CD4-positive, alpha-beta T cell treated with Interleukin-10 for 1 hour (primary cell): ENCODE measurements around the gene FAIM2.

ENCODE experiments used
- DNase-seq: peaks from one replicate; pipeline ENCODE4 v3.0.0-alpha.2; 2020

Gene FAIM2

DNA sequence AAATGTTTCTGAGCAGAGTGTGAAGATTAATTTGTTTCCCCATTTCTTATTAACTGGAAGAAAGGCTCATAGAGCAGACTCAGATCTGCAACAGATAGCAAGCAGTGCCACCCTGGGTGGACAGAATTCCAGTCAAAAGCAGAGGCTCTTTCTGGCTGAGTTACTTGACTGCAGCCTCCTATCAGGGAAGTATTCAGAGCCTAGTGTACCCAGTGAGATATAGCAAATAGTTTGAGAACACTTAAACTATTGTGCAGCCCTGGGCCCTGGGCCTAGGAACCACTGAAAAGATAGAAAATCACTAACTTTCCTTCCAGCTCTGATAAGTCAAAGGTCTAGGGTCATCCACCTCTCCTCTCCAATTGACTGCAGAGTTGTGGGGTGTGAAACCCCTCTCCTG lies 35.6 kb upstream of the FAIM2 start:
- DNase-seq, result no peak

DNA sequence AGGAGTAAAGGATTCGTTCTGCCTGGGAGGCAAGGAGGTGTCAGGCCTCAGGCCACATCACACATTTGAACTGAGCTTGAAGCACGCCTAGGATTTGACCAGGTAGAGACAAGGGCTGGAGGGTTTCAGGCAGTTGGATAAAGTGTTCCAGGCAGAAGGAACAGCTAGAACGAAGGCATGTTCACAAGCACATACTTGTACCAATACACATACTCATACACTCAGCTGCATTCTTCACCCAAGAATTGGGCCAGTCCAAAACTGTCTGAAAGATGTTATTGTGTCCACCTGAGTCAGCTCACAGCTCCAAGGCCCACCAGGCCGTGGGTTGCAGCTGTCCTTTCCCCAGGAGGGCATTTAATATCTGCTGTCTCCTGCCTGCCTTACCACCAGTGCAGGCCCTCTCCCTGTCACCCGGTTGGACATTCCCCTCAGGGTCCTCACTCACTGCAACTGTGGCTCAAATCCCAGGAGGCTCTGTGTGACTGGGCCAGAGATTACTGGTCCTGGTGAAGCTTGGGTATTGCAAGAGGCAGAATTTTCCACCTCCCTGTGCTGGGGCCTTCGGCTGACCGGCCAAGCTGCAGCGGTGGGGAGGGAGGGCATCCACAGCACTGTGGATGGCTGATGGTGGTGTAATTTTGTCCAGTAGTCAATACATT lies 34.1 kb upstream of the FAIM2 start:
- no peak for DNase-seq

DNA sequence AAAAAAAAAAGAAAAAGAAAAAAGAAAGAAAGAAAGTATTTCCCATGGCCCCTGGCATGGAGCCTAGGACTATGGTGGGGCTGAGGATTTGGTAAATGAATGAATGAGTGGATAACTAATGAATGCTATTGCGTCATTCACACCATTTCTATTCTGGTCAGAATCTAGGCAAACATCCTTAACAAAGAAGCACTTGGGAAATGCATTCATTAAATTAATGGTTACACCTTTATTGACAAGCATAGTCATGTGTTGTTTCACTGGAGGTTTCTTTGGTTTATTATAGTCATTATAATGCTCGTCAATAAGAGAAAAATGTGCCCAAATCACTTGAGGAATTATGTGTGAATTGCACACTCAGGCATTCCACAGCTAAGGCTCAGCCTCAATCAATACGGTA lies 33.2 kb upstream of the FAIM2 start:
- no peak for DNase-seq

DNA sequence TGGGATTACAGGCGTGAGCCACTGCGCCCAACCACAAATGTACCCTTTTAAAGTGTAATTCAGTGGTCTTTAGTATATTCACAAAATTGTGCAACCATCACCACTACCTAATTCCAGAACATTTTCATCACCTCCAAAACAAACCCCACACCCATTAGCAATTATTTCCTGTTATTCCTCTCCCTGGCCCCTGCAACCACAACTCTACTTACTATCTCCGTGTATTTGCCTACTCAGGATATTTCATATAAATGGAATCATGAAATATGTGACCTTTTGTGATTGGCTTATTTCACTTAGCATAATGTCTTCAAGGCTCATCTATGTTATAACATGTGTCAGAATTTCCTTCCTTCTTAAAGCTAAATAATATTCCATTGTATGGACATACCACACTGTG lies 30.8 kb upstream of the FAIM2 start:
- DNase-seq, result no peak

DNA sequence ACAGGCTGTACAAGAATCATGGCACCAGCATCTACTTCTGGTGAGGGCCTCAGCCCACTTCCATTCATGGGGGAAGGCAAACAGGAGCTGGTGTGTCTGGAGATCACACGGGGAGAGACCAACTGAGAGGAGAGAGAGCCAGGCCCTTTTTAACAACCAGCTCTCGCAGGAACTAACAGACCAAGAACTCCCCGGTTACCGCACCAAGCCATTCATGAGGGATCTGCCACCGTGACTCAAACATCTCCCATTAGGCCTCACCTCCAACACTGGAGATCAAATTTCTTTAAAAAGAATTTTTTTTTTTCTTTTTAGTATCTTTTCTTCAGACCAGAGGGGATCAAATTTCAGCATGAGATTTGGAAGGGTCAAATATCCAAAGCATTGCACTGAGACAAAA lies 30.1 kb upstream of the FAIM2 start:
- DNase-seq, result no peak

DNA sequence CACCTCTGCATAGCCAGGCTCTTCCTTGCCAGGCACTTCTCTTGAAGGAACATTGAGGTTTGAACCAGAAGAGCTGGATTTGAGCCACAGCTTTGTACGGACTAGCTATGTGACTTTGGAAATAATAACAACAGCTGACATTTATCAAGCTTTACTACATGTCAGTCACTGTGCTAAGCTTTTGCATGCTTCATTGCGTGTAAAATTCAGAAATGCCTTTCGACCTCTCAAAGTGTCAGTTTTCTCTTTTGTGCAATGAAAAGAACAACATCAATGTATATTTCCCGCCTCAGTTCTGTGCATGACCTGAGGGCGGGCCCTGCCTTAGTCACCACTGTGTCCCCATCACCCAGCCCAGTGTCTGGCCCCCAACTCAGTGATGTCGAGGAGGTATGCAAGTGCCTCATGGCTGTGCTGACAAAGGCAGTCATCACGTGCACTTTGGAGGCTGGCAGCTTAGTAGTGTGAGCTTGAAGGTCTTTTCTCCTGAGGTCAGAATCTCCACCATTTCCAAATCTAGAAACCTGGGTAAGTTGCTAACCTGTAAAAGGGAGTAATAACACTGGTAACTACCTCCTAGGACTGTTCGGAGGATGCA lies 28.9 kb upstream of the FAIM2 start:
- DNase-seq, result no peak

DNA sequence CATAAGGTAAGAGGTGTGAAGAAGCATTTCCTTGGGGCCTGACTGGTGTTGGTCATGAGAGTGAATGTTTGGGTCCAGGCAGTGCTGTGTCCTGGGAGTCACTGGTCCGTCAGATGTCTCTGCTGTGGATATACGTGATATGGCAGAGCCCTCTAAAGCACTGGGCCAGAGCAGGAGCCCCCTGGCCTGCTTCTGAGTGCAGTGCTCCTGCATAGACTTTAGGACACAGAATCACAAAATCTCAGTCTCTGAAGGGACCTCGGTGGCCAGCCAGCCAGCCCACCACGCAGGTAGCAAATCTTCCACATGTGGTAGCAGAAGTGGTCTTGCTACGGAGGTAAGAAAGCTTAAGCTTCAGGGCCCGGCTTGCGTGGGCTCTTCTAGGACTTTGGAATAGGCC lies 28.3 kb upstream of the FAIM2 start:
- no peak for DNase-seq

DNA sequence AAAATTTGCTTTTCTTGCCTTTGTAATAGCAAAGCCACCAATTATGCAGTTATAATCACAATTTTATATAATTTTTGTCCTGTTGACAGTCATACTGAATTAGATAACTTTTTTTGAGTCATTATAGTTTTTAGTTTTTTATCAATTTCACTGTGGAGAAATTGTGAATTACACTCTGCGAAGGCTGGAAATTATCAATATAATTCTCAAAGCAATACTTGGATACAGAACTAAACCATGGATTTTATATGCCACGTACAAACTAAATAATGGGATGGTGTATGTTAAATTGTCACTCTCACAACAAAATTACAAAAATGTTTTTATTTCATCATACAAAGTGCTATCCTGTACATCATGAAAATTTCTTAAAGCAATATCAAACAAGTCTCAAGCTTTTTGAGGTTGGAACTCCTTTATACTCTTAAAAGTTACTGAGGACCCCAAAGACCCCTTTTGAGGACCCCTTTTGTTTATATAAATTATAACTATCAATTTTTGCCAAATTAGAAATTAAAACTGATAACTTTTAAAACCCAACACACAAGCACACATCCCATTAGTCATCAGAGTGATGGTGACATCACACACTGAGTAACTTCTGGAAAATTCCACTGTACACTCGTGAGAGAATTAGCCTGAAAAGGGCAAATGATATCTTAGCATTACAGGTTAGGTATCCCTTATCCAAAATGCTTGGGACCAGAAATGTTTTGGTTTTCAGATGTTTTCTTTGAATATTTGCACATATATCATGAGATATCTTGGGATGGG lies 27.0 kb upstream of the FAIM2 start:
- DNase-seq, result no peak

DNA sequence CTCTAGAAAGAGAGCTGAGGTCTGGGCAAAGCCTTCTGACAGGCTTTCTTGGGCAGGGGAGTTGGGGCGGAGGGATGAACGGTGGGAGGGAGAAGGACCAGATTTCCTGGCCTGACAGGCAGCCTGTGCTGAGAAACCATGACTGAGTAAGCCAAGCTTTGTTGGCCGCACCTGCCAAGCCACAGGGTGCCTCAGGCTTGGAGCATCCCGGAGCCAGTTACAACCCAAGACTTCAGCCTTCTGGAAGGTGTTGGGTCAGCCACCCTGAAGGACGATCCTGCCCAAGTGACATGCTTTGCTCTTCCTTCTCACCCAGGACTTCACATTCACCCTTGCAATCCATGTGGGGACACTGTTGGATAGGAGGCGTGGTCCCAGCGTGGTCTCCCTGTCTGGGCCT lies 25.9 kb upstream of the FAIM2 start:
- no peak for DNase-seq

DNA sequence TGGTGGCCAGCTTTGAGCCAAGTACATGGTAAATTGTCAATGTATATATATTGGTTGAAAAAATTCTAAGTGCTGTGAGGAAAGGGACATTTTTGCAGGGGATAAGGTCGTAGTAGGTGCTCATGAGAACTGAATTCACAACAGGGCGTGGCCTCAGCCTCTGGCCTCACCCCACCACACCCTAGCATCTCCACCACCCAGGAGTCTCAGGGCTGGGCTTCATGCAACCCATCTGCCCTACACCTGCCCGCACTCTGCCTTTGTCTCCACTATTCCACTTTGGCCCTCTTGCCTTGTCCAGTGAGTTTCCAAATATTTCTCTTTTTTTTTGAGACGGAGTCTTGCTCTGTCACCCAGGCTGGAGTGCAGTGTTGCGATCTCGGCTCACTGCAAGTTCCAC lies 24.8 kb upstream of the FAIM2 start:
- DNase-seq, result no peak

DNA sequence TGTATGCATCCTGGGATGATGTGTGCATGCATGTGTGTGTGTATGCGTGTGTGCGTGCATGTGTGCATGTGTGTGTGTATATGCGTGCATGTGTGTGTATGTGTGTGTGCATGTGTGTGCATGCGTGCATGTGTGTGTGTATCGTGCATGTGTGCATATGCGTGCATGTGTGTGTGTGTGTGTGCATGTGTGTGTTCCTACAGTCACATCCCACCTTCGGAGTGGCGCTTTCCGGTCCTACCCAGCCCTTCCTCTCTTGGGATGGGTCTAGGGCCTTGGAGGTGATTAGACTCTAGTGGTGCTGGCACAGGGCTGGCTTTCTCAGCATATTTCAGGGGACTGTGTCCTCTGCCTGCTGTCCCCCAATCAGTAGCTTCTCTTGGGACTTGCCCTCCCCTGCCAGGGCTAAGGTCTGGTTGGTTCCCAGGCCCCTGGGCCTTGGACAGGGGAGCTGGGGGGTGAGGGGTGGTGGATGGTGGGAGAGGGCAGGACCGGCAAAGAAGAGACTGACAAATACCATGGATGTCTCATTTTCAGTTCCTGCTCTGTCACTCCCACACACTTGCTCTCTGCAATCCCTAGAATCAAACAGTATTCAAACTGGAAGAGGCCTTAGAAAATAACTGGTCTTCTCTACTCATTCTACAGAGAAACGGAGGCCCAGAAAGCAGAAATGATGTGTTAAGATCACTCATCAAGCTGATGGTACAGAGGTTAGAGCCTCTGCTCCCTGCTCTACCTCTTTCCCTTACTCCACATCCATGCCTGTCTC lies 21.9 kb upstream of the FAIM2 start:
- no peak for DNase-seq

DNA sequence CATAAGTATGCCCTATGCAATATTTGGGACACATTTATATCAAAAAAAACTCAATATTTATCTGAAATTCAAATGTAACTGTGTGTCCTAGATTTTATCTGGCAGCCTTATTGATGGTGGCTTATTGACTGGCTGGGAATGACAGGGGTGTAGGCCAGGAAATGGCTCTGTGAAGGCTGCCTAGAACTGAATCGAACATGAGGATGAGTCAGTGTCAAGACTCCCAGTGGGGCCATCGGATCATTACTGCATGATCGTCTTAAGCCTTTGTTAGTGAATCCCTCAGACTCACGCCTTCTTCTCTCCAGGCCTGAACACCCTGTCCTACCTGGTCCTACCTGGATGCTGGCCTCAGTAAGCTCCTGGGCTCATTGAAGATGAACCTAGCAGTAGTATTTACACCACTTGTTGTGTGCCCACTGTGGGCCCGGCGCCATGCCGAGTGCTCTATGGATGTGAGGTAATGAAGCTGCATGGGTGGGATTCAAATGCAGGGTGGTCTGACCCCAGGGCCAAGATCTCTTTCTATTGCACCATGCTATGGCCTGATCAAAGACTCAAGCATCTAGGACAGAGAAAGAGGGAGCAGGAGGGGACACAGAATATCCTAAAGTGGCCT lies 21.0 kb upstream of the FAIM2 start:
- DNase-seq, result no peak

DNA sequence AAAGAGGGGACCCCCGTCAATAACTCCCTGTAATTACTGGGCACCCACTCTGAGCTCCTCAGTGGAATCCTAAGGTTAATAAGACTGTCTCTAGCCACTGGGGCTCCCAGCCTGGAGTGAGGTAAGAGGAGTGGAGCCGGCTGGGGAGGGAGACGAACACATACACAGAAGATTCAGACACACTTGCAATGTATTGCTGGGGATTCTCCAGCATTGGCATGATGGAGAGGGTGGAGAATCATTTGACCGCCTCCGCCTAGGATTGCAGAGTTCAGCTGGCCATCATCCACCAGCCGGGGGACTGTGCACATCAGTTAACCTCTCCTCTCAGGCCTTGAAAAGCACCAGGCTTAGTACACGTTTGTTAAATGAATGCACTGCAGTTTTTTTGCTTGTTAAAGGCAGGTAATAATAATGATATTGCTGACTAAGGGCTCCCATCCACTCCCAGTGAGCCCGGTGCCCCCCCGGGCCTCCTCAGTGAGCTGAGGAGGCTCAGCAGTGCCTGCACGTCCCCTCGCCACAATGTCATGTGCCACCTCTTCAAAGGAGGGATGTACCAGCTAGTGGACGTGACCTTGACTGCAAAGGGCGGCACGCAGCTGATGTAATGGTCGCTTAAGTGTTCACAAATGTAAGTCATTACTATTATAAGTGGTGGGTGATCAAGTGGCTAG lies 20.3 kb upstream of the FAIM2 start:
- DNase-seq, result no peak

DNA sequence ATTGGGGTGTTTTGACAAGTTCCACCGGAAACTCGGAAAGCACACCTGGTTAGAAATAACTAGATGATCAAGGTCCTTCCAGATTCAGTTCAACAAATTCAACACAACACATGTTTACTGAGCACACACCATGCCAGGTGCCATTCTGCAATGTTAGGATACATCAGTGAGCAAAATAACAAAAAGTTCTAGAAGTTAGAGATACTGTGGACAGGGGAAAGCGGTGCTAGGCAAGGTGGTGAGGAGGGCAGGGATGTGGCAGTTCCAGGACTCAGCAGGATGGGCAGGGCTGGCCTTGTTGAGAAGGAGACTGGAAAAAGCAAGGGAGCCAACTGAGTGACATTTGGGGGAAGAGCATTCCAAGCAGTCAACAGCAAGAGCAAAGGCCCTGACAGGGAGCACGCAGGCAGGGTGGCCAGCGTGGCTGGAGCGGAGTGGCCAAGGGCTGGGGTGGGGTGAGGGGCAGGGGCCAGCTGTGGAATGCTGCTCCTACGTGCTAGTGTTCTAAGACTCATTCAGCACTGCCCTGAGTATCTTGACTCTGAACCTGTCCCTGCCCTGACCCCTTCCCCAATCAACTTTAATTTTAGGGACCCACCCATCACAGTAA lies 19.4 kb upstream of the FAIM2 start:
- DNase-seq, result no peak

DNA sequence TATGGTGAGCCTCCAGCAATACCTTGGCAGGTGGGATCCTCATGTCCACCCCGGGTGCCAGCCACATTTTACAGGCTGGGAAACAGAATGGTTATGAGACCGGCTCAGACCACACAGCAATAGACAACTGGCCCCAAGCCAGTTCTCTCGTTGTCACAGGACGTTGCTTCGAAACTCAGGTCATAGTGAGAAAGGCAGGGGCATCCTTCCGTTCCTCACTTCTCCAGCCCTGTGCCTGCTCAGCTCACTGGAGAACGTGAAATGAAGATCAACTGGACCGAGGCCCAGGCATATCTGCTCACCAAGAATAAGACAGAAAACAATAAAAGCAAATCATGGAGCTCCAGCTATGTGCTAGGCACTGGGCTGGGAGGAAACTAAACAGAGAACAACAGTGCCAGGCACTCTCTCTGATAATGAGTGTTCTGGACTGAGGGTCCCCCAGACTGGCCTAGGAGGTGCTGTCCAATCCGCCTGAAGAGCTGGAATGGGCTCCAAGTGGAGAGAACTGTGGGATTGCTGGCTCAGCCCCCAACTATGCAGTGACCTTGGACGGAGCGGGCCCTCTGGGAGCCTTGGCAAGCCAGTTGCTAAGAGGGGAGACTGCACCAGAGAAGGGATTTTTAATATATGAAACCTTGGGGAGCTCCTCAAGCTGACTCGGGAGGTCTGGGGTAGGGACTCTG lies 18.8 kb upstream of the FAIM2 start:
- no peak for DNase-seq

DNA sequence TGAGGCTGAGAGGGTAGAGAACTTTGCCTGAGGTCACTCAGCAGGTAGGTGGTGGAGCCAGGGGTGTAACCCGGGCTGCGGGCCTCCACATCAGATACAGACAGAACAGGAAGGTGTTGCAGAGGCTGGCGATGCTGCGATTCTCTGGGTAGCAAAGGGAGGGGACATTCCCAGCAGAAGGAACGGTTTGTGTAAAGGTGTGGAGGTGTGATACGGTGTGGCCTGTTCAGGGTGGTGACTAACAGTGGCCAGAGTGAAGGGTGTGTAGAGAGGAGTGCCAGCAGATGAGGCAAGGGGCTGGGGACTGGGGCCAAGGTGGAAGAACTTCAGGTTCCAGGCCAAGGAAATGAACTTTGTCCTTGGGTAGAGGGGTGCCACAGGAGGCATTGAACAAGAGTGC lies 18.2 kb upstream of the FAIM2 start:
- no peak for DNase-seq

DNA sequence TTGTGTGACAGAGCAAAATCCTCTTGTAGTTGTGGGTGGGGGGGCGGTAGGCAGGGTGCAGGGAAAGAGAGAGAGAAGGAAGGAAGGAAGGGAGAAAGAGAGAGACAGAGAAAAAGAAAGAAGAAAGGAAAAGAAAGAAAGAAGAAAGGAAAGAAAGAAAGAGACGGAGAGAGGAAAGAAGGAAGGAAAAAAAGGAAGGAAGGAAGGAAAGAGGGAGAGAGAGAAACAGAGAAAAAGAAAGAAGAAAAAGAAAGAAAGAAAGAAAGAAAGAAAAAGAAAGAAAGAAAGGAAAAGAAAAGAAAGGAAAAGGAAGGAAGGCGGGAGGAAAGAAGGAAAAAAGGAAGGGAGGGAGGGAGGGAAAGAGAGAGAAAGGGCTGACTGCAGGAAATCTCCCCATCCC lies 17.6 kb upstream of the FAIM2 start:
- no peak for DNase-seq

DNA sequence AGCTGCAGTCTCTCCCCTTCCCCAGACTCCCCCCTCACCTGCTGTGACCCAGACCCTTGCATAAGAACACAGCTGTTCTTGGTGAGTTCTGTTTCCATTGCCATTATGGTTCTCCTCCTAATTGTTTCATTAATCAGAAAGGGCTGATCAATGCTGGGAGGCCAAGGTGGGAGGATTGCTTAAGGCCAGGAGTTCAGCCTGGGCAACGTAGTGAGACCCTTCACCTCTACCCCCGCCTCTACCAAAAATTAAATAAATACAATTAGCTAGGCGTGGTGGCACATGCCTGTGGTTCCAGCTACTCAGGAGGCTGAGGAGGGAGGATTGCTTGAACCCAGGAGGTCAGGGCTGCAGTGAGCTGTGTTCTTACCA lies 17.2 kb upstream of the FAIM2 start:
- no peak for DNase-seq

DNA sequence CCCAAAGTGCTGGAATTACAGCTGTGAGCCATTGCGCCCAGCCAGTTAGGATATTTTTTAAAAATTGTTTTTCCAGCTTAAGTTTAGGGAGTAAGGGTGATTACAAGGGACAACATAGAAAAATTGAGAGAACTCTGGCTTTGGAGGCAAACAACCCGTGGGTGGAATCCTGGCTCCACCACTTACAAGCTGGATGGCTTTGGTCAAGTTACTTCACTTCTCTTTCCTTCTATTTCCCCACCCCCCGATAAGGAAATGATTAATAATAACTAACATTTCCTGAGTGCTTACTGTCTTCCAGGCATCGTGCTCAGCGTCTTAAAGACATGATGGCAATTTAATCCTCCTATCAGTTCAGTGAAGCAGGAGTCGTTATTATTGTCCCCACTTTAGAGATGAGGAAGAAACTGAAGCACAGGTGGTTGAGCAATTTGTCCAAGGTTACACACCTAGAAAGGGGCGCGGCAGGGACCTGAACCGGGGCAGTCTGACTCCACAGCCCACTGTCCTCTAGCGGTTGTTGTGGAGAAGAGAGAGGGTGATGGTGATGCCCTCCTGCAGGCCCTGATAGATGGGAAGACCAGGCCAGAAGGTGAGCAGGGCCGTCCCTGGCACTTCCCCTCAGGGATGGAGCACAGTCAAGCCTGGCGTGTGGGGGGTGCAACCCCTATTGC lies 16.7 kb upstream of the FAIM2 start:
- DNase-seq, result no peak

DNA sequence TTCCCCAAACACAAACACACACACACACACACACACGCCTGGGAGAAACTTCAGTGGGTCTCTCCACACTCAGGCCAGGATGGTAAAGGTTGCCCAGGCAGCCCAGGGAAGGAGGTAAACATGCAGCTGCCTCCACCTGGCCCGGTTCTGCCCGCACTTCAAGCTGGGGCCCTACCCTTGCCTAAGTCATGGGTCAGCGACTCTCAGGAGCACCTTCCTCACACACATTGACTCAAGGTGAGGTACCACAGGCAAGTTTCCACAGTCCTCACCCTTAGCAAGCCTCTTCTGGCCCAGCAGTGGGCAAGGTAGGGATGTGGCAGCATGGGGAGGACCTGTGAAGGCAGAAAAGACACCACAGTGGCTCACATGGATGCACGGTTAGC lies 14.1 kb upstream of the FAIM2 start:
- DNase-seq, result no peak

DNA sequence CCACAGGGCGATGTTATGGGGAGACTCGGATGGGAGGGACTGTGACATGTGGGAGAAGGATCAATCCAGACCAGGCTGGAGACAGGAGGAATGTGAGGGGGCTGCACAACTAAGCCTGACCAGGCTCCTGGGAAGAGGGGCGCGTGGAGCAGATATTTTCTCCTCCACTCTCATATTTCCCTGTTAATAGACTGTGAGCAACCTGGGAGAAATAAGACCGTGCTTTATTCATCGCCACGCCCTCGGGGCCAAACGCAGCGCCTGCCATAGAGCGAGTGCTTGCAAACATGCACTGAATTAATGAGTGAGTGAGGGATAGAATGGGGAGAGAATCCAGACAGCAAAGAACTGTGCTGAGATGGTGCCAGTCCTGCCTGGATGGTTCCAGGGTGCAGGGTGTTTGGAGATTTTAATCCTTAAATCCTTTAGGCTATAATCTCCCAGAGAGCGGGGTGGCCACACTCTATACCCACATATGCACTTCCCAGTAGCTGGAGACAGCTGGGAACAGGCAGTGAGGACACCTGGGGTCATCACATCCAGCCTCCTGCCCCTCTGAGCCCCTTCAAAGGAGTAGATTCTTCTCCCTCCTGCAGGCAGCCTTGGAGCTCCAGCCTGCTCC lies 13.6 kb upstream of the FAIM2 start:
- no peak for DNase-seq
